Measurements from ENCODE around the gene LRP5.

LRP5 gene

DNA sequence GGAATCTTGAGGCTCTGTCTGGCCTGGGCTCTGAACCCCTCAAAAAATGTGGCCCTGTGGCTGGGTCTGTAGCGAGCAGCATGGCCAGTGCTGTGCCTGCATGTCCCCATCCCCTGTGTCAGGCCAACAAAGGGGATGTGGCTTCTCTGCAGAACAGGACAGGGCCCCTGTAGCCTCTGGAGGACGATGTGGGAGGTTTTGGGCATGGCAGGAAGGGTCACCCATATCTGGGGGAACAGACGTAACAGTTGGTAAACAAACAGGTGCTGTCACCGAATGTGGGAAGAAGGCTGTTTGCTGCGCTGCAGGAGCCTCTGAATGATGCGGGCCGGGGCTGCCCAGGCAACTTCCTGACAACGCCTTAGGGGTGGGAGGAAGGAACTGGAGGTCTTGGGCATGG, 35.0 kb downstream of the LRP5 start:
- no peak for DNase-seq (ENCODE audit: low read depth)

DNA sequence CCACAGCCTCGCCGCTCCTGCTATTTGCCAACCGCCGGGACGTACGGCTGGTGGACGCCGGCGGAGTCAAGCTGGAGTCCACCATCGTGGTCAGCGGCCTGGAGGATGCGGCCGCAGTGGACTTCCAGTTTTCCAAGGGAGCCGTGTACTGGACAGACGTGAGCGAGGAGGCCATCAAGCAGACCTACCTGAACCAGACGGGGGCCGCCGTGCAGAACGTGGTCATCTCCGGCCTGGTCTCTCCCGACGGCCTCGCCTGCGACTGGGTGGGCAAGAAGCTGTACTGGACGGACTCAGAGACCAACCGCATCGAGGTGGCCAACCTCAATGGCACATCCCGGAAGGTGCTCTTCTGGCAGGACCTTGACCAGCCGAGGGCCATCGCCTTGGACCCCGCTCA, 35.5 kb downstream of the LRP5 start:
- DNase-seq (ENCODE audit: low read depth), result no peak

- DNase-seq (ENCODE audit: low read depth), result no peak
Measured at GRCh38 chr11:68349461-68350249, 37.3 kb downstream of the LRP5 start.

DNA sequence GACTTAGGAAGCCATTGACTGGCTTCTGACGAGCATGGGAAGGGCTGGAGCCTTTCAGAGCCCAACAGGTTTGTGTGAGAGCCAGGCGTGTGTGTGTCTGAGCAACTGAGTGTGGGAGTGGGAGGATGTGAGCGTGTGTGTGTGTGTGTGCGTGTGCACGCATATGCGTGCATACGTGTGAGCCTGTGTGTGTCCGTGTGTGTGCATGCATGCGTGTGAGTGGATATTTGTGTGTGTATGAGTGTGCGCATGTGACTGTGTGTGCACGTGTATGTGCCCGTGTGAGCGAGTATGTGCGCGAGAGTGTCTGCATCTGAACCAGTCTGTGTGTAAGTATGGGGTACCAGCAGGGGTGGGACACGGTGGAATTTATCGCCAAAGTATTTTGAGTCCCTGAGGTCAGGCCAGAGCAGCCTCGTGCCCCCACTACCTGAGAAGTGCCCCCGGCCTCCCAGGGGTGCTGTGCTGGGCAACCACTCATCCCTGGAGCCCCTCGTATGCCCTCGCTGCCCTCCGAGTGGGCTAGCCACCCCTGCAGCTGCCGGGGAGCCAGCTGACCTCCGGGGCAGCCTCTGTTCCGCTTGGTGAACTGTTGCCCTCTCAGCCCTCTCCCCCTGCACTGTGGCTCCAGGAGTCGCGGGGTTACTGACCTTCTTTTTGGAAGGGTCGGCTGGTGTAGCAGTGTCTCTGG, 38.5 kb downstream of the LRP5 start:
- DNase-seq (ENCODE audit: low read depth), result no peak

GRCh38 chr11:68351450-68352275, 39.3 kb downstream of the LRP5 start:
- no peak for DNase-seq (ENCODE audit: low read depth)

- DNase-seq (ENCODE audit: low read depth), result no peak
Measured at GRCh38 chr11:68352591-68352990, 40.2 kb downstream of the LRP5 start.

- no peak for DNase-seq (ENCODE audit: low read depth)
Measured at GRCh38 chr11:68353118-68353517, 40.7 kb downstream of the LRP5 start.

- DNase-seq (ENCODE audit: low read depth), result no peak
Measured at GRCh38 chr11:68353669-68354068, 41.3 kb downstream of the LRP5 start.

DNA sequence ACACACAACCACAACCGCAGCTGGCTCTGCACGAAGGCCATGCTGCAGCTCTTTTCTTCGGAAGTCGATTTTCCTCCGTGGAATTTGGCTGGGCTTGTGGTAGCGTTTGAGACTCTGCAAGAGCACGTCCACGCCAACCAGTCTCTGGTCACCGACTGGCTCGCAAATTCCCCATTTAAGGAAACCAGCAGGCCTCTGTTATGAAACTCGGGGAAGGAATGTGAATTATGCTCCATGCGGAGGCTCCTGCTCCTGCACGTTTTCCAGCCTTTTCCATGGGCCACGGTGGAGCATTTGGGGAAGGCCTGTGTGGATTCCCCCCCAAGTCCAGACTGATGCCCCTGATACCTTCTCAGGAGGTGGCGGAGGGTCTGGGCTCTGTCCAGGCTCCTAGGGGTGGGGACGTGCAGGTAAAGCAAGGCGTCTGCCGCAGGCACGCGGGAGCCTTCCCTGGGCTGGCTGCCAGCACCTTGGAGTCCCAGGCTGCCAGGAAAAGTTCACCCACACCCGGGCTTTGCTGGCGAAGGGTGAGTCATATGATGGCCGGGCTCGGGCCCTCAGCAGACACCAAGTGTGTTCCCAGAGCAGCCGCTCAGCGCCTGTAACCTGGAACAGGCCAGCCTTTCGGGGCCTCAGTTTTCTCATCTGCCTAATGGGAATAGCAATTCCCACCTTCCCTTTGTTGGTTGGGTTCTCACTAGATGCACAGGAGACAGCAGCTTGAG, 41.9 kb downstream of the LRP5 start:
- DNase-seq (ENCODE audit: low read depth), result peak; percentile 83

GRCh38 chr11:68355471-68355870, 43.1 kb downstream of the LRP5 start:
- DNase-seq (ENCODE audit: low read depth), result no peak

DNA sequence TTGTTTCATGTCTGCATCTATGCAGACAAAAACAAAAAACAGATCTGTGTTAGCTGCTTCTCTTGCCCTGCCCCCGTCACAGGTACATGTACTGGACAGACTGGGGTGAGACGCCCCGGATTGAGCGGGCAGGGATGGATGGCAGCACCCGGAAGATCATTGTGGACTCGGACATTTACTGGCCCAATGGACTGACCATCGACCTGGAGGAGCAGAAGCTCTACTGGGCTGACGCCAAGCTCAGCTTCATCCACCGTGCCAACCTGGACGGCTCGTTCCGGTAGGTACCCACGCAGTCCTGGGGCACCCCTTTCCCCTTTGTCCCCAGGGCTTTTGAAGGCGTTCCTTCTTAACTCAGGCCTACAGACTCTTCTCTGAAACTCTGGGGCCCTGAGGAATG, 45.2 kb downstream of the LRP5 start:
- no peak for DNase-seq (ENCODE audit: low read depth)

- DNase-seq (ENCODE audit: low read depth), result no peak
Measured at GRCh38 chr11:68358416-68358815, 46.0 kb downstream of the LRP5 start.

DNA sequence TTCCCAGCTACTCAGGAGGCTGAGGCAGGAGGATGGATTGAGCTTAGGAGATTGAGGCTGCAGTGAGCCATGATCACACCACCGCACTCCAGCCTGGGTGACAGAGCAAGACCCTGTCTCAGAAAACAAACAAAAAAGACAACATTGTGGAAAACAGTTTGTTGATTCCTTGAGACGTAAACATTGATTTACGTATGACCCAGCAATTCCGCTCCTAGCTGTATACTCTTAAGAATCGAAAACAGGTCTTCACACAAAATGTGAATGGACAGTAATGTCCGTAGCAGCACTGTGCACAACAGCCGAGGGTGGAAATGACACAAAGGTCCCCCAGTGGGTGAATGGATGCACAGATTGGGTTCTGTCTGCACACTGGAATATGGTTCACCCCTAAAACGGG, 49.3 kb downstream of the LRP5 start:
- DNase-seq (ENCODE audit: low read depth), result no peak

GRCh38 chr11:68362801-68363379, 50.5 kb downstream of the LRP5 start:
- DNase-seq (ENCODE audit: low read depth), result no peak

DNA sequence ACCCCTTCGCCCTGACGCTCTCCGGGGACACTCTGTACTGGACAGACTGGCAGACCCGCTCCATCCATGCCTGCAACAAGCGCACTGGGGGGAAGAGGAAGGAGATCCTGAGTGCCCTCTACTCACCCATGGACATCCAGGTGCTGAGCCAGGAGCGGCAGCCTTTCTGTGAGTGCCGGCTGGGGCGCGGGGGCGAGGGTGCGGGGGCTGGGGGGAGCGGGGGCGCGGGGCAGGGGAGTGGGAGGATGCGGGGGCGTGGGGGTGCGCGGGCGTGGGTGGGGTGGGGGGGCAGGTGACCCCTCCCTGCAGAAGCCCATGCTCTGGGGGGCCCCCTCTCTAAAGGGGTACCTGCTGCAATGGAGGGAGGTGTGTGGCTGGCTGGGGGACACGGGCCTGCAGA, 51.4 kb downstream of the LRP5 start:
- no peak for DNase-seq (ENCODE audit: low read depth)

DNA sequence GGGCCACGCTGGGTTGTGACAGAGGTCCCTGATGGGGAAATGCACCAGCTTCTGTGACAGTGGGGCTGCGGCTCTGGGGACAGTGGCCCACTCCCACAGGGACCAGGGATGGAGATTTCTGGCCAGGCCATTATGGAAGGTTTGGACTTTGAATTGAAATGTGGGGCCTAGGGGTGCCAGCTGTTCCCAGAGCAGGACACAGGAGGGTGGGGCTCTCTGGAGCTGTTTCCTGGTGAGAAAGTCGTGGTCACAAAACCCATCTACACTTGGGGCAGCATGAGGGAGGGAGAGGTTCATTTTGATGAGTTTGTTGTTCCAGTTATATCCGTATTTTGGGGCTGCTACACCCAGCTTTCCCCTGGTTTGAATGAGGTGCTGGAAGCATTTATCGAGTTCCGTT, 52.2 kb downstream of the LRP5 start:
- DNase-seq (ENCODE audit: low read depth), result no peak

- DNase-seq (ENCODE audit: low read depth), result no peak
Measured at GRCh38 chr11:68365943-68366435, 53.6 kb downstream of the LRP5 start.

DNA sequence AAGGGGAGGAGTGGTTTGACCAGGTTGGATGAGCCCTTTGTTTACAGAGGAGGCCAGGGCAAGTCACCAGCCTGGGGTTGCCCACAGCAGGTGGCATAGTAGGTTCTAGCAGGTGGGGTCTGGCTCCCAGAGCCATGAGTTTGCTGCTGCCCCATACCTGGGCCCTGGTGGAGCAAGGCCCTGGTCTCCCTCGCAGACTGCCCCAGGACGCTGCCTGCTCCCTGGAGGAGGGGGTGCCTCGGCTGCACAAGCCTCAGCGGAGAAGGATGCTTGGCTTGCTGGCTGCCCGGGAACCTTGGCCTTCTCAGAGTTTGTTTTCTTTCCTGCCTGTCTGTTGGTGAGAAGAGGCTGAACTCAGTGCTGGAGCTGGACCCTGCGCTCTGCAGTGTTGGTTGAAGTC, 54.9 kb downstream of the LRP5 start:
- no peak for DNase-seq (ENCODE audit: low read depth)

GRCh38 chr11:68369756-68370155, 57.4 kb downstream of the LRP5 start:
- no peak for DNase-seq (ENCODE audit: low read depth)

DNA sequence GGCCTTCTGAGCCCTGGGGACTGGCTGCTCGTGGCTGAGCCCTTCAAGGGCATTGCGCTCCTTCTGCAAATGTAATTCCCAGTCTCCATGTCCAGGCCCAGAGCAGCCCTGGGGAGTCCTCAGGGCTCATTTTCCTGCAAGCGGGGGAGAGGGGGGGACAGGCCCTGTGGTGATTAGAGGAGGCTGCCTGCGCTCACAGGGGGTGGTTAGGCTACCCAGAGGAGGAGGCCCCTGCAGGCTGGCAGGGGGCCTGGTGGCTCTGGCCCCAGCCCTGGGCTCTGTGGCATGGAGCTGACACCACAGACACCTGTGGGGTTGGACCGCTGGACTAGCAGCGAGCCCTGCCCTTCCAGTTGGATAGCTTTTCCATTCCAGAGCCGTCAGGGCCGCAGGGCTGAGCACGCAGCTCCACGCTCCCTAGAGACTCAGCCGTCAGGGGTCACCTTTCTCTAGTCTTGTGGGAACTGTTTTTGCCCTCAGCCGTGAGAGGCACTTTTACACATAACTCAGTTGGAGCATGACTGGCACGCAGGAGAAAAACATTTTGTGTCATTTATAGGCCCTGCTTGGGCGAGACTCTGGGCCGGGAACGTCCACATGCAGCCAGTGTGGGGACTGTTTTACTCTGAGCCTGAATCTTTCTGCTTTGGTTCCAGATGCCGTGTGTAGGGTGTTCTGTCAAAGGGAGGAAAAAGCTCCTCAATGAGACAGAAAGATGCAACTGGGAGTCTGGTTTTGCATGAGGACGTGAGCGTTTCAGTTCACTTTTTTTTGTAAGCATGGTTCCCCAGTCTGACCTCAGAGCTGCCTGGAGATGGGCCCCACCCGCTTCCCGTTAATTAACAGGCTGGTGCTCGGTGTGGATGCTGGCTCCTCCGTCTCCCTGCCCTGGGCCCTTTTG, 58.1 kb downstream of the LRP5 start:
- no peak for DNase-seq (ENCODE audit: low read depth)

Data from iris pigment epithelial cell (primary cell).